GM18520 (cell line): Measurements from ENCODE around the gene TNNI2.
"Not testable (repeated sequence)": the region's sequence is repeated elsewhere in the genome, so short reads cannot be mapped to it uniquely, and the experiment has no call there.

ENCODE experiments used
- ATAC-seq: cut with Tn5 transposase; IDR thresholded peaks from one replicate; pipeline ENCODE4 v1.9.1; 2021; ENCODE audit not compliant: unreplicated experiment

The TNNI2 gene

DNA sequence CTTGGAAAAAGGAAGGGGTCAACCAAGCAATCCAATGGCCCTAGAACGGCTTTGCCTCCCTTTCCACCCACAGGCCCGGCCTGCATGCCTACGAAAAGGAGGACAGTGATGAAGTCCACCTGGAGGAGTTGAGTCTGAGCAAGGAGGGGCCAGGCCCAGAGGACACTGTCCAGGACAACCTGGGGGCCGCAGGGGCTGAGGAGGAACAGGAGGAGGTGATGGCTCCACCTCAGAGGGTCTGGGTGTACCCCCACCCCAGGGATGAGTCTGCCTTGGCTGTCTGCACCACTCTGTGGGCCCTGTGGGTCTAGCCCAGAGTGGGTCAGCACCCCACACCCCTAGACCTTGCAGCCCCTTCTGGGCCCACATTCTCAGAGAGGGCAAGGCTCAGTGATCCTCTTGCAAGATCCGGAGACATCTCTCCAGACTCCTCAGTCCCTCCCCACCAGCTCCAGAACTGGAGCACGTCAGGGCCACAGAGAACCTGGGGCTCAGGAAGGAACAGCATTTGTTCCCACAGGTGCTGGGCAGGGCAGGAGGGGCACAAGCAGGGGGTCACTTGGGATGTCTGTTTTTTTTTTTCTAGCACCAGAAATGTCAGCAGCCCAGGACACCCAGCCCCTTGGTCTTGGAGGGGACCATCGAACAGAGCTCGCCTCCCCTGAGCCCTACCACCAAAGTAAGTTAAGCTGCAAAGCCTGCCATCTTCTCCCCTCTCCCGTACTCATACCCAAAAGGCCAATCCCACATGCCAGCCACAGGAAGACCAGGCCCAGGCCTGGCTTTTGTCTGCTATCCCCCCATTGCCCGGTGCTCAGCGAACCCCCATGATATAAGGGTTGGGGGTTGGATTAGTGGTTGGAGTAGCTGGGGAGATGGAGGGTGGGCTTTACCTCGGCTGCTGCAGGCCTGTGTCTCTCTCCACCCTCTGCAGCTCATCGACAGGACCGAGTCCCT is 44.8 kb downstream of the TNNI2 start:
- no peak for ATAC-seq

DNA sequence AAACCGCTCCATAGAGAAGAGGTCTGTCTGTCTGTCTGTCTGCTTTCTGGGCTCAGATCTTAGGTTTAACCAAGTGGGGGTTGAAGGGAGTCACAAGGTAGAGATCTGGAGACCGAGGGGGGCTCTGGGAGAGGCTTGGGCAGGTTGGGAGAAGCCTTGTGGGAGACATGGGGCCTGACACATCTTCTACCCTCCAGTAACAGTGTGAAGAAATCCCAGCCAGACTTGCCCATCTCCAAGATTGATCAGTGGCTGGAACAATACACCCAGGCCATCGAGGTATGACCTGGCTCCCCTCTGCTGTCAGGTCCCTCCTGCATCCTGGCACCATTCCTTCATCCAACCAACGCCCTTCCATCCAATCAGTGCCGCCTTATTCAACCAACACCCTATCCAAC is 45.5 kb downstream of the TNNI2 start:
- ATAC-seq: no peak

DNA sequence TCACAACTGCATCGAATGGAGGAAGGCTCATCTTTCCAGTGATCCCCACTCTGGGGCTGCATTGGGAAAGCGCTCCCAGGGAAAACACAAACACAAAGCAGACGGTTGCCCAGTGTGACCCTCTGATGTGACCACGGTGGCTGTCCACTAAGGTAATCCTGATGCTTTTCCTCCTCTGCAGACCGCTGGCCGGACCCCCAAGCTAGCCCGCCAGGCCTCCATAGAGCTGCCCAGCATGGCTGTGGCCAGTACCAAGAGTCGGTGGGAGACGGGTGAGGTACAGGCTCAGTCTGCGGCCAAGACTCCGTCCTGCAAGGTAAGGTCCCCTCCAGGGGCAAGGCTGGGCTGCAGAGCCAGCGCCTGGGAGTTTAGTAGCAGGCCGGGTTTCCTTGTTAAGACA is 47.8 kb downstream of the TNNI2 start:
- not testable (repeated sequence) for ATAC-seq

DNA sequence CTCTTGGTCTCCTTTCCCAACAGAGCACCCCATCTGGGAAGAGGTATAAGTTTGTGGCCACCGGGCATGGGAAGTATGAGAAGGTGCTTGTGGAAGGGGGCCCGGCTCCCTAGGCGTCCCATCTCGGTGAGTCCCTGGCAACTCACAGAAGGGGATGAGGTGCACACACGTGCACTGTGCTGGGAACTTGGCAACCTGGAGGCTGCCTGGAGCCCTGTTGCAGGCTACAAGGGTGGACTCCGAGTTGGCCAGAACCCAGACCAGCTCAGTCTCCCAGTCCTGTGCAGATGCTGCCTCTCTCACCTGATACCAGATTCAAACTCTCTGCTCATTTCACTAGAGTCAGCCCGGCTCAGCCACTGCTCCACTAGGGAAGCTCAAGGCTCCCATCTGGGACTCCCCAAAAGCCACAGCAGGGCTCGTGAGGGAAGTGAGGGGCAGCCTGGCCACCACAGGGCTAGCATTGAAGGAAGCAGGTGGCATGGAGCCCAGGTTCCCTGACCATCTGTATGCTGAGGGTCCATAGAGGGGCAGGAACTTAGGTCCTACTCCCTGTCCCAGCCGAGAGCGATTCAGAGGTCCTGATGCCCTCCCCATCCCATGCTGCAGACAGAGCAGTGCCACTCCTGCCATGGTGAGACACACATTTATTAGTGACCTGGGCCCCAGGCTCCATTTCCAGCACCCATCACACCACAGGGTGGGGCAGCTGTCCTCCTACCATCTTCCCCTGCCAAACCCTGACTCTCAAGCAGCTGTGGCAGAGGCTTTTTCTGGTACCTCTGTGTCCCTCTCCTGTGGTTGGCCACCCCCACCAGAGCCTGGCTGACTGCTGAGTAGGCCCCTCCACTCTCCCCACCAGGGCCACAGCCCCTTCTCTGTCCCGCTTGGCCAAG is 48.9 kb downstream of the TNNI2 start:
- ATAC-seq: no peak

DNA sequence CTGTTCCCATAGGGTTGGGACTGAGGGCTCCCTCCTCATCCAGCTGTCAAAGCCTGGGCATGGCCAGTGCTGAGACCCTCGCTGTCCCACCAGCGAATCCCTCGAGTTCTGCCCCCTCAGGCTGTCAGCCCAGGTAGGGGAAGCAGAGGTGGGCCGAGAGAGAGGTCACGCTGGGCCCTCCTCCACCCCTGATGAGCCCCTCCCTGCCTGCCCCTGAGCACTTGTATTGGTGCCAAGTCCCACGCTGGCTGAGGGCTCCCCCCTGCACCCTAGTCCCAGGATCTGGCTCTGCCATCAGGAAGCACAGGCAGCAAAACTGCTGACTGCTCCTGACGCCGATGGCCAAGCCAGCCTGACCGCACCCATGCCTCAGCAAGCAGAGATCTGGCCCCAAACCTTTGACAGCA is 49.6 kb downstream of the TNNI2 start:
- ATAC-seq: no peak

GRCh38 chr11:1888811-1889210 is 50.0 kb downstream of the TNNI2 start:
- no peak for ATAC-seq

GRCh38 chr11:1889224-1889930 is 50.6 kb downstream of the TNNI2 start:
- no peak for ATAC-seq

GRCh38 chr11:1889941-1890855 is 51.4 kb downstream of the TNNI2 start:
- no peak for ATAC-seq
